GM21576 (cell line): ENCODE measurements around the gene ARID5A.

ENCODE experiments used
- ATAC-seq: cut with Tn5 transposase; IDR thresholded peaks from one replicate; pipeline ENCODE4 v1.9.1; 2021; ENCODE audit warnings: mild to moderate bottlenecking, moderate library complexity; ENCODE audit not compliant: unreplicated experiment

ARID5A gene

GRCh38 chr2:96526101-96526591 lies 10.4 kb upstream of the ARID5A start:
- no peak for ATAC-seq

- no peak for ATAC-seq
These were observed 9.8 kb upstream of the ARID5A start for GRCh38 chr2:96526615-96527285.

- ATAC-seq = no peak
These were observed 9.1 kb upstream of the ARID5A start for GRCh38 chr2:96527286-96528005.

- no peak for ATAC-seq
These were observed 8.4 kb upstream of the ARID5A start for GRCh38 chr2:96528006-96528699.

- no peak for ATAC-seq
These were observed 7.7 kb upstream of the ARID5A start for GRCh38 chr2:96528700-96529375.

- ATAC-seq = no peak
These were observed 7.0 kb upstream of the ARID5A start for GRCh38 chr2:96529376-96530143.

- no peak for ATAC-seq
These were observed 6.5 kb upstream of the ARID5A start for GRCh38 chr2:96530144-96530430.

- no peak for ATAC-seq
These were observed 5.8 kb upstream of the ARID5A start for GRCh38 chr2:96530474-96531357.

GRCh38 chr2:96531366-96531765 lies 5.2 kb upstream of the ARID5A start:
- no peak for ATAC-seq

- no peak for ATAC-seq
These were observed 4.6 kb upstream of the ARID5A start for GRCh38 chr2:96531872-96532505.

- ATAC-seq = no peak
These were observed 3.8 kb upstream of the ARID5A start for GRCh38 chr2:96532641-96533291.

- ATAC-seq = no peak
These were observed 3.1 kb upstream of the ARID5A start for GRCh38 chr2:96533292-96534073.

GRCh38 chr2:96534141-96534540 lies 2.4 kb upstream of the ARID5A start:
- ATAC-seq = no peak

- ATAC-seq = no peak
These were observed 1.8 kb upstream of the ARID5A start for GRCh38 chr2:96534701-96535181.

GRCh38 chr2:96535331-96535730 lies 1.2 kb upstream of the ARID5A start:
- no peak for ATAC-seq

GRCh38 chr2:96537066-96537733 lies 648 bp downstream of the ARID5A start:
- peak; percentile 46 for ATAC-seq

- no peak for ATAC-seq
These were observed 1.4 kb downstream of the ARID5A start for GRCh38 chr2:96537734-96538486.
